Limb (tissue), 2 donors: ENCODE data around the gene ANKRD65.
"Not testable (repeated sequence)": the region's sequence is repeated elsewhere in the genome, so short reads cannot be mapped to it uniquely, and the experiment has no call there.

Source experiments
- DNase-seq, 2 donors: peaks; one replicate each; pipeline ENCODE4 v3.0.0-alpha.2; 2016; ENCODE audit errors: extremely low spot score in 2 of 2

Gene ANKRD65

GRCh38 chr1:1417825-1418463, 3.1 kb downstream of the ANKRD65 start:
- not testable (repeated sequence) for DNase-seq

- not testable (repeated sequence) for DNase-seq
These were observed 3.7 kb downstream of the ANKRD65 start for GRCh38 chr1:1417396-1417795.

DNA sequence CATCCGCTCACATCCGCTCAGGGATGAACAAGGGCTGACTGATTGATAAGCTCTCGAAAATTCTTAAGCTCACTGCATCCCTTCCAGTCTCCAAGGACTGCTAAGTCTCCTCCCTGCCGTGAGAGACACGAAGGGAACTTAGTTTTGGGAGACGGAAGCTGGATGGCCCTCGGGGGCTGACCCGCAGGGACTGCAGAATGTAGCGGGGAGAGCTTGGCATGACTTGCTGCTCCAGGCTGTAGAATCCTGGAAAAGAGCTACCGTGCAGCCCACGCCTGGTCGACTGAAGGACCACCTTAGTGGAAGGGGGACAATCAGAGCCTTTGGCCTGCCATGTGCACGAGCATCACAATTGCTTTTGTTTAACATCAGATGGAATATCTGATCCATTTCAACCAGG, 5.3 kb downstream of the ANKRD65 start:
- DNase-seq, result no peak

- not testable (repeated sequence) for DNase-seq
These were observed 8.7 kb downstream of the ANKRD65 start for GRCh38 chr1:1412311-1412902.

- no peak for DNase-seq
These were observed 9.4 kb downstream of the ANKRD65 start for GRCh38 chr1:1411626-1412025.

DNA sequence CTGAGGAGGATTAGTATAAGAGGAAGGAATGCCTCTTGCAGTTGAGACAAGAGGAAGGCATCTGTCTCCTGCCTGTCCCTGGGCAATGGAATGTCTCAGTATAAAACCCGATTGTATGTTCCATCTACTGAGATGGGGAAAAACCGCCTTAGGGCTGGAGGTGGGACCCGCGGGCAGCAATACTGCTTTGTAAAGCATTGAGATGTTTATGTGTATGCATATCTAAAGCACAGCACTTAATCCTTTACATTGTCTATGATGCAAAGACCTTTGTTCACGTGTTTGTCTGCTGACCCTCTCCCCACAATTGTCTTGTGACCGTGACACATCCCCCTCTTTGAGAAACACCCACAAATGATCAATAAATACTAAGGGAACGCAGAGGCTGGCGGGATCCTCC, 10.8 kb downstream of the ANKRD65 start:
- not testable (repeated sequence) for DNase-seq

DNA sequence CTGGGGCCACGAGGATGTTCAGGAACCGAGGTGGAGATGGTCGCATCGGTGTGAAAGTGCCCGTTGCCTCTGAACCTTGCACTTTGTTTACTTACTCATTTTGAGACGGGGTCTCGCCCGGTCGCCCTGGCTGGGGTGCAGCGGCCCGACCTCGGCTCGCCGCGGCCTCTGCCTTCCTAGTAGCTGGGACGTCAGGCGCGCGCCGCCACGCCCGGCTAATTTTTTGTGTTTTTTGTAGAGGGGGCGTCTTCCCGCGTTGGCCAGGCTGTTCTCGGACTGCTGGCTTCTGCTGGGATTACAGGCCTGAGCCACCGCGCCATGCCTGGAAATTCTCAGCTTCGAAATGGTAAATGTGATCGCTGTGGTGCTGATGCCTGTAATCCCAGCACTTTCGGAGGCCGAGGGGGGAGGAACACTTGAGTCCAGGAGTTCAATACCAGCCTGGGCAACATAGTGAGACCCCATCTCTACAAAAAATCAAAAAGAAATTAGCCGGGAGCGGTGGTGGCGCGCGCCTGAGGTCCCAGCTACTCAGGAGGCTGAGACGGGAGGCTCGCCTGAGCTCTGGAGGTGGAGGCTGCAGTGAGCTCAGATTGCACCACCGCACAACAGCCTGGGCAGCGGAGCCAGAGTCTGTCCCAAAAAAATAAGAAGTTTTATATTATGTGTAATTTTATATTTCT, 13.3 kb downstream of the ANKRD65 start:
- no peak for DNase-seq

GRCh38 chr1:1406821-1407635, 14.0 kb downstream of the ANKRD65 start, which contains the start of gene MRPL20:
Gene MRPL20, minus strand, starts transcription at chr1:1407293. Its CDS starts 76 bp downstream, at chr1:1407217.
- peak; percentile 92 to 95 for DNase-seq

DNA sequence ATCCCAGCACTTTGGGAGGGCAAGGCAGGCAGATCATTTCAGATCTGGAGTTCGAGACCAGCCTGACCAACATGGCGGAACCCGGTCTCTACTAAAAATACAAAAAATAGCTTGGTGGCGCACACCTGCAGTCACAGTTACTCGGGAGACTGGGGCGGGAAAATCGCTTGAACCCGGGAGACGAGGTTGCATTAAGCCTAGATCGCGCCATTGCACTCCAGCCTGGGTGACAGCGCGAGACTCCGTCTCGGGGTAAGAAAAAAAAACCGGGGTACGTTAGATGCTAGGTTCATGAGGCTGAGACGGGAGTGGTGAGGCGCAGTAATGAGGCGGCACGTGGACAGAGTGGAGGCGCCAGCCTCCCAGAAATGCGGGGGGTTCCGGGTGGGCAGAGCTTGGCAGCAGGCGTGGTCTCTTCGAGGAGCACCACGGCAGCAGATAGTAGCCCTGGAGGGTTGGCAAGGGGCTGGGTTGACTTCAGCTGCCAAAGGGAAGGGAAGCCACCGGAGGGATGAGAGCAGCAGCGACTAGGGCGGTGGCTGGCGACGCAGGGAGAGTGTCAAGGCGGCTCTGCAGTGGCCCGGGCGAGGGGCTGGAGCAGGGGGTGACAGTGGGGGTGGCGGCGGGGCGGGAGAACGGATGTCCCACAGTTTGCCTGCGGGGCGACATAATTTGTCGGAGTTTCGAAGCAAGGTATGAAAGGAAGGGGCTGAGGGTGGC, 14.8 kb downstream of the ANKRD65 start:
- DNase-seq, result no peak

- no peak for DNase-seq
These were observed 17.4 kb downstream of the ANKRD65 start for GRCh38 chr1:1403653-1404052.

DNA sequence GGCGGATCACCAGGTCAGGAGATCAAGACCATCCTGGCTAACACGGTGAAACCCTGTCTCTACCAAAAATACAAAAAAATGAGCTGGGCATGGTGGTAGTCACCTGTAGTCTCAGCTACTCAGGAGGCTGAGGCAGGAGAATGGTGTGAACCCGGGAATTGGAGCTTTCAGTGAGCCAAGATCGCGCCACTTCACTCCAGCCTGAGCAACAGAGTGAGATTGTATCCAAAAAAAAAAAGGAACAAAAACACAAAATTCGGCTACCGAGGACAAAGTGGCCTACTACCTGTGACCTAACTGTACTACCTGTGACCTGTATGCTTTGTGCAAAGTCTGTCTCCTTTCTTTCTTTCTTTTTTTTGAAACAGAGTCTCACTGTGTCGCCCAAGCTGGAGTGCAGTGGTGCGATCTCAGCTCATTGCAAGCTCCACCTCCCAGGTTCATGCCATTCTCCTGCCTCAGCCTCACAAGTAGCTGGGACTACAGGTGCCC, 18.1 kb downstream of the ANKRD65 start:
- not testable (repeated sequence) for DNase-seq

DNA sequence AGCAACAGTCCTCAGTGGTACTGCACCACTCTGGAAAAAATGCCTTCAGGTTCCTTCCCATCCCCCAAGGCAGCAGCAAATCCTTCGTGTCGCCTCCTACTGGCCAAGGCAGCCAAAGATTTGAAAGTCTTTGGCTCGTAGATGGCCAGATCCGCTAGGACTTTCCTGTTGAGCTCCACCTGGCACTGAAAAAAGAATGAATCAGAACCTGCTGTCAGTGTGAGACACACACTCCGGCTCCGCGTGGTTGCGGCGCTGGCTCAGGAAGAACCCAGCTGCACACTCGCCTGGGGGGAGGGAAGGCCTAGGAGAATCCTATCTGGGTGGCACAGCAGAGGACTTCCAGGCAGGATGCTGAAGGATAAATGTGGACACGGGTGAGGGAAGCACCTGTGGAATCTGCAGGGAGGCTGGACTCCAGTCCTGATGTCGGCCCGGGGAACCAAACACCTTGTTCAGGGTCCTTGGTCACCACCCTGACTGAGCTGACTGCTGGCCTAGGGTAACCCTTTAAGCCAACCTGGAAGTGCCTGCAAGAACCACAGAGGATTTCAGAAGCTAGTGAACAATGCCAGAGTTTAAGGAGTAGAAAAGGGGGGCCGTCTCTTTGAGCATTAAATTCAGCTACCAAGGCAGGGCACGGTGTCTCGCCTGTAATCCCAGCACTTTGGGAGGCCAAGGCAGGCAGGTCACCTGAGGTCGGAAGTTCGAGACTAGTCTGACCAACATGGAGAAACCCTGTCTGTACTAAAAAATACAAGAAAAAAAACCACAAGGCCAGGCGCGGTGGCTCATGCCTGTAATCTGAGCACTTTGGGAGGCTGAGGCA, 18.8 kb downstream of the ANKRD65 start:
- no peak for DNase-seq

GRCh38 chr1:1401457-1402010, 19.5 kb downstream of the ANKRD65 start:
- DNase-seq, result no peak

- DNase-seq, result no peak
These were observed 20.3 kb downstream of the ANKRD65 start for GRCh38 chr1:1400576-1401456.

- no peak for DNase-seq
These were observed 21.1 kb downstream of the ANKRD65 start for GRCh38 chr1:1399872-1400575.

DNA sequence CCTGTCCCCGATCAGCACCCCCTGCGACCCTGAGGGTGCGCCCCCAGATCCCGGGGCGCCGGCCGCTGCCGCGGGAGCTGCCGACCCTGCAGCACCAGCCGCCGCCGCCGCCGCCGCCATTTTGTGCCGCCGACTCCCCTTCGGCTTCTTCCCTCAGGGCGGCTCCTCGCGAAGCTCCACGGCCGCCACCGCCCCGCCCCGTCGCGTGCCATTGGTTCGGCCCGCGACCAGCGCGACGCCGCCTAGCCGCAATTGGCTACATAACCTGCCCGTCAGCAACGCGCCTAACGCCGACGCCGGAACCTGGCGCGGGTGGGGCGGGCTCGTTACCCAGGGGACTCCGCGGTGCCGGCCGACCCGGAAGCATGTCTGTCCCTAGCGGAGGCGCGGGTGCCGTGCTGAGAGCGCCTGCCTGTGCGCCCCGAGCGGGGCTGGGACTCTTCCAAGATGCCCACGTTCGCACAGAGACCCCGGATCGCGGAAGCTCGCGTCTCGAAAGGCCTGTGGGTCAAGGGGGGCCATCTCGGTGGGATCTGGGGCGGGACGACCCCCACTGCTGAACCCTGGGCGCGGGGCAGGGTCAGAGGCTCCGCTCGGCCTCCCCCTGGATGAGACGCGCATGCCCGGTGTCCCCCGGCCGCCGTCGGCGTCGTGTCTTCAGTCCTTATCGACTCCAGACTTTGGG, 21.7 kb downstream of the ANKRD65 start, which contains the start of gene CCNL2:
Gene CCNL2, minus strand, starts transcription at position 149 of the 685 bp plus-strand sequence. Its CDS starts 29 bp downstream, at position 120.
- DNase-seq, result peak; percentile 96 to 99

DNA sequence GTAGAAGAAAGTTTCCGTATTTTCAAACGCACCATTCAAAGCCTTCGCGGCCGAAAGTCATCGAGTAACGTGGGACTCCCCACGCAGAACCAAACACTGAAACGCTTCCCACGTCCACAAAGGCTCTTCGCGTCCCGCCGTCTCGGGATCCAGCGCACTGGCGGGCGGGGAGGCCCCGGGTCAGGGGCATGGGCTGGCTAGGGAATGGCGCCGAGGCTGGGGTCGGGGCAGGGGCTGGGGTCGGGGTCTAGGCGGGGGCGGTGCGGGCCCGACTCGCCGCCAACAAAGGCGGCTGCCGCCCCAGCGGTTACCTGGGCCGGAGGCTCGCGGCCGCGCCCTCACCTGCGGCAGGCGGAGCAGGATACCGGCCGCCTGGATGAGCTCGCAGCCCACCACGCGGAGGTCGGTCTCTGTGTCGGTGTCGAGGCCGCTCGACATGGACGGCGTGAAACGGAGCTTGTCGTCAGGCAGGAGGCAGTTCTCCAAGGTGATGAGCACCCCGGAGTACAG, 22.3 kb downstream of the ANKRD65 start:
- no peak for DNase-seq
